ENCODE measurements around the gene OR52E5. TPM values are rescaled to one million over a fixed set of nuclear protein-coding genes. Genes with fewer than 3 reads are reported as not detected.

OR52E5 gene
- total RNA-seq, 1 donor from 2014 or later = not detected

DNA sequence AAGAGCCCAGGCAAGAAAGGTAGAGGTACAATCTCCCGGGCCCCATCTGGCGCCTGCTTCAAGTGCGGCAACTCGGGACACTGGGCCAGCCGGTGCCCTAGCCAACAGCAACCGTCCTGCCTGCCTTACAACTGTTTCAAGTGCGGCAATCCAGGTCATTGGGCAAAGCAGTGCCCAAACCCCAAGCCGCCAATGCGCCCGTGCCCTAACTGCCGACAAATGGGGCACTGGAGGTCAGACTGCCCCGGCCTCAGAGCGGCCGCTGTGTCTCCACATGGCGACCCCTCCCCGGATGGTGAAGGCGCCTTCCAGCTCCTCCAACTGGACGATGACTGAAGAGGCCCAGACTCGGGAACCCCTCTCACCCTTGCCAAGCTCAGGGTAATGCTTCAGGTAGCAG, 37.6 kb downstream of the OR52E5 start:
- peaks cover 14% of the 10 kb centered on the region for H3K9me3 Mint-ChIP-seq (ENCODE audit: unreplicated experiment)

DNA sequence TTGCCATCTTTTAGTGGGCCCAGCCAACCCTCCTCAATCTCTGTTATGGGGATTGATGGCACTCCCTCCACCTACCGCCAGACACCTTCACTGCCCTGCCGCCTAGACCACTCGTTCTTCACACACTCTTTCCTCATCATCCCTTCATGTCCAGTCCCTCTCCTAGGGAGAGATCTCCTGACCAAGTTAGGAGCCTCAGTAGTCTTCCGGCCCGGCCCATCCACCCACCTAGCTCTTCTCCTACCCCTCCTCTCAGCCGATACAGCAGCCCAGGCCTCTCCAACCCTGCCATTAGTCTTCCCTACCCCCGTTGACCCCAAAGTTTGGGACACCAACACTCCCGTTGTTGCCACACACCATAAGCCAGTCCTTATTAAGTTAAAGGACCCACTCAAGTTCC, 38.1 kb downstream of the OR52E5 start:
- Mint-ChIP-seq H3K4me3 (ENCODE audit: unreplicated experiment) (no peak overlapping the region), H3K9me3 (ENCODE audit: unreplicated experiment) (peaks cover 14% of the 10 kb centered on the region), H3K4me1 (ENCODE audit: low read depth, unreplicated experiment) (no peaks in the 10 kb centered on the region), H3K27ac (ENCODE audit: unreplicated experiment) (no peak overlapping the region), H3K36me3 (ENCODE audit: unreplicated experiment) (peaks cover 23% of the 10 kb centered on the region), H3K27me3 (ENCODE audit: unreplicated experiment) (peaks cover 10% of the 10 kb centered on the region)
- TF ChIP-seq, protein P1, sequence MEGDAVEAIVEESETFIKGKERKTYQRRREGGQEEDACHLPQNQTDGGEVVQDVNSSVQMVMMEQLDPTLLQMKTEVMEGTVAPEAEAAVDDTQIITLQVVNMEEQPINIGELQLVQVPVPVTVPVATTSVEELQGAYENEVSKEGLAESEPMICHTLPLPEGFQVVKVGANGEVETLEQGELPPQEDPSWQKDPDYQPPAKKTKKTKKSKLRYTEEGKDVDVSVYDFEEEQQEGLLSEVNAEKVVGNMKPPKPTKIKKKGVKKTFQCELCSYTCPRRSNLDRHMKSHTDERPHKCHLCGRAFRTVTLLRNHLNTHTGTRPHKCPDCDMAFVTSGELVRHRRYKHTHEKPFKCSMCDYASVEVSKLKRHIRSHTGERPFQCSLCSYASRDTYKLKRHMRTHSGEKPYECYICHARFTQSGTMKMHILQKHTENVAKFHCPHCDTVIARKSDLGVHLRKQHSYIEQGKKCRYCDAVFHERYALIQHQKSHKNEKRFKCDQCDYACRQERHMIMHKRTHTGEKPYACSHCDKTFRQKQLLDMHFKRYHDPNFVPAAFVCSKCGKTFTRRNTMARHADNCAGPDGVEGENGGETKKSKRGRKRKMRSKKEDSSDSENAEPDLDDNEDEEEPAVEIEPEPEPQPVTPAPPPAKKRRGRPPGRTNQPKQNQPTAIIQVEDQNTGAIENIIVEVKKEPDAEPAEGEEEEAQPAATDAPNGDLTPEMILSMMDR (IDR thresholded peaks at IDR 0.05; ENCODE audit: partially characterized antibody, unreplicated experiment) = no peak
- no peak for DNase-seq

More for the DNA sequence above, 37.6 kb downstream of the OR52E5 start:
- Mint-ChIP-seq H3K4me3 (ENCODE audit: unreplicated experiment) (no peak overlapping the region), H3K27me3 (ENCODE audit: unreplicated experiment) (peaks cover 9% of the 10 kb centered on the region), H3K27ac (ENCODE audit: unreplicated experiment) (no peak overlapping the region), H3K4me1 (ENCODE audit: low read depth, unreplicated experiment) (no peaks in the 10 kb centered on the region), H3K36me3 (ENCODE audit: unreplicated experiment) (peaks cover 18% of the 10 kb centered on the region)
- DNase-seq = no peak
- TF ChIP-seq, protein P1 (IDR thresholded peaks at IDR 0.05; ENCODE audit: partially characterized antibody, unreplicated experiment) = no peak

DNA sequence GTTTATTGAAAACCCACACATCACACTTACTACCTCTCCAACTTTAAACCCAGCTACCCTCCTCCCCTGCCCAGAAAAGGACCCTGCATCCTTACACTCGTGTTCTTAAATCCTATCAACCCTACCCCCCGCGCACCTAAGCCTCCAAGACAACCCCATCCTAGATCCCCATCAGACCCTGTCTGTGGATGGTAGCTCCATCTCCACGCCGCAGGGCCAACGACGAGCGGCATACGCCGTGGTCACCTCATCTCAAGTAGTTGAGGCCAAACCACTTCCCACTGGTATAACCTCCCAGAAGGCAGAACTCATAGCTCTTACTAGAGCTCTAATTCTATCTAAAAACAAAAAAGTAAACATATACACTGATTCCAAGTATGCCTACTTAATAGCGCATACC, 39.7 kb downstream of the OR52E5 start:
- H3K36me3 Mint-ChIP-seq (ENCODE audit: unreplicated experiment) = peaks cover 35% of the 10 kb centered on the region
- no peak overlapping the region for H3K27ac Mint-ChIP-seq (ENCODE audit: unreplicated experiment)

DNA sequence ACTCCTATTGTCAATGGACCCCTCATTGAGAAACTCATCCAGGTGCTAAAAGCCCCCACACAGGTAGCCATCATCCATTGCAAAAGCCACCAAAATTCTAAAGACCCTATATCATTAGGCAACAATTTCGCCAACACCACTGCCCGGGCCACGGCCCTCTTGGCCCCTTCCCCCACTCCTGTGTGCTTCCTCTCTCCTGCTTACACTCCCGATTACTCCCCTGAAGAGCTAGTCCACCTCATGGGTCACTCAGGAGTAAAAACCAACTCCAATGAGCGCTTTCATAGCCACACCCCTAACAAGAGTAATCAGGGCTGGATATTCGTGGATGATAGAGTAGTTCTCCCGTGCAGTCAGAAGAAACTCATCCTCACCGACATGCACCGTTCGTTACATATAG, 40.1 kb downstream of the OR52E5 start:
- no peak overlapping the region for H3K4me3 Mint-ChIP-seq (ENCODE audit: unreplicated experiment)
- peaks cover 12% of the 10 kb centered on the region for H3K27me3 Mint-ChIP-seq (ENCODE audit: unreplicated experiment)
- peaks cover 39% of the 10 kb centered on the region for H3K36me3 Mint-ChIP-seq (ENCODE audit: unreplicated experiment)
- H3K9me3 Mint-ChIP-seq (ENCODE audit: unreplicated experiment) = peaks cover 19% of the 10 kb centered on the region
- no peak for DNase-seq
- H3K27ac Mint-ChIP-seq (ENCODE audit: unreplicated experiment) = no peak overlapping the region
- no peaks in the 10 kb centered on the region for H3K4me1 Mint-ChIP-seq (ENCODE audit: low read depth, unreplicated experiment)
- TF ChIP-seq, protein P1 (IDR thresholded peaks at IDR 0.05; ENCODE audit: partially characterized antibody, unreplicated experiment) = no peak

More for the DNA sequence above, 39.7 kb downstream of the OR52E5 start:
- peaks cover 16% of the 10 kb centered on the region for H3K9me3 Mint-ChIP-seq (ENCODE audit: unreplicated experiment)
- peaks cover 12% of the 10 kb centered on the region for H3K27me3 Mint-ChIP-seq (ENCODE audit: unreplicated experiment)
- H3K4me1 Mint-ChIP-seq (ENCODE audit: low read depth, unreplicated experiment) = no peaks in the 10 kb centered on the region
- H3K4me3 Mint-ChIP-seq (ENCODE audit: unreplicated experiment) = no peak overlapping the region
- TF ChIP-seq, protein P1 (IDR thresholded peaks at IDR 0.05; ENCODE audit: partially characterized antibody, unreplicated experiment) = no peak
- no peak for DNase-seq

DNA sequence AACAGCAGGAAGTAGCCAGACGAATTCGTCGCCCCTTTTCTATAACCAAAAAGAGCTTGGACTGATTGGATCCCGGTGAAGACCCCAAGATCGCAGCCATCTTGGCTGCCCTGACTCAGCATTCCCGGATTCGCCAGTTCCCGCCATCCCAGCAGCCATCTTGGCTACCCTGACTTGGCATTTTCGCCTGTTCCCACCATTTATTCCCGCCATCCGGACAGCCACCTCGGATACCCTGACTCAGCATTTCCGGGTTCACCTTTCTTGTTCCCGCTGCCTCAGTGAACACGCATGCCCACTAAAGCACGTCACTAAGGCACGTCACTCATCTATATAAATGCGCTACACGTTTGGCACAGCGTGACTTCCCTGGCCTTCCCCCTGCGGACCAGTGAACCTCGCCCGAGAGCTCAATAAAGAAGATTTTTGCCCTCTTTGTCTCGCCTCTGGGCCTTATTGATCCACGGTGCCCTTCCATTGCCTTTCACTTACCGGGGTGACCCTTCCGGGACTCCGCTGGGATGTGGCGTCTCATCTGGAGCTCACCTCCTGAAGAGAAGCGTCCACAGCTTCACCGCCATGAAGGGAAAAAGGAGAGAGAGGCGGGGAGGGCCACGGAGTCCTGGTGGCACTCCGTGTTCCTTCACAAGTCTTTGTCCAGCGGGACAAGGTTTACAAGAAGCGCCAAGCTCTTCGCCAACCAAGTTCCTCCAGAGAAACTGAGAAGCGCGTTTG, 45.0 kb downstream of the OR52E5 start:
- TF ChIP-seq, protein P1 (IDR thresholded peaks at IDR 0.05; ENCODE audit: partially characterized antibody, unreplicated experiment) = no peak
- peaks cover 7% of the 10 kb centered on the region for H3K9me3 Mint-ChIP-seq (ENCODE audit: unreplicated experiment)
- DNase-seq = no peak
- peaks cover 2% of the 10 kb centered on the region for H3K4me1 Mint-ChIP-seq (ENCODE audit: low read depth, unreplicated experiment)
- H3K27ac Mint-ChIP-seq (ENCODE audit: unreplicated experiment) = no peak overlapping the region
- no peak overlapping the region for H3K4me3 Mint-ChIP-seq (ENCODE audit: unreplicated experiment)
- H3K36me3 Mint-ChIP-seq (ENCODE audit: unreplicated experiment) = peaks cover 28% of the 10 kb centered on the region
- peaks cover 5% of the 10 kb centered on the region for H3K27me3 Mint-ChIP-seq (ENCODE audit: unreplicated experiment)

Measured in glutamatergic neuron (in vitro differentiated cells).